ENCODE results near the gene ELMOD3.

GRCh38 chr2:85400541-85401463 lies 46.2 kb downstream of the ELMOD3 start:
- TF ChIP-seq, protein P1, sequence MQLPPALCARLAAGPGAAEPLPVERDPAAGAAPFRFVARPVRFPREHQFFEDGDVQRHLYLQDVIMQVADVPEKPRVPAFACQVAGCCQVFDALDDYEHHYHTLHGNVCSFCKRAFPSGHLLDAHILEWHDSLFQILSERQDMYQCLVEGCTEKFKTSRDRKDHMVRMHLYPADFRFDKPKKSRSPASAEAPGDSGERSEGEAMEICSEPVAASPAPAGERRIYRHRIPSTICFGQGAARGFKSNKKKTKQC (CRISPR knock-in tag; IDR thresholded peaks at IDR 0.05), result no peak
- TF ChIP-seq, protein P2, sequence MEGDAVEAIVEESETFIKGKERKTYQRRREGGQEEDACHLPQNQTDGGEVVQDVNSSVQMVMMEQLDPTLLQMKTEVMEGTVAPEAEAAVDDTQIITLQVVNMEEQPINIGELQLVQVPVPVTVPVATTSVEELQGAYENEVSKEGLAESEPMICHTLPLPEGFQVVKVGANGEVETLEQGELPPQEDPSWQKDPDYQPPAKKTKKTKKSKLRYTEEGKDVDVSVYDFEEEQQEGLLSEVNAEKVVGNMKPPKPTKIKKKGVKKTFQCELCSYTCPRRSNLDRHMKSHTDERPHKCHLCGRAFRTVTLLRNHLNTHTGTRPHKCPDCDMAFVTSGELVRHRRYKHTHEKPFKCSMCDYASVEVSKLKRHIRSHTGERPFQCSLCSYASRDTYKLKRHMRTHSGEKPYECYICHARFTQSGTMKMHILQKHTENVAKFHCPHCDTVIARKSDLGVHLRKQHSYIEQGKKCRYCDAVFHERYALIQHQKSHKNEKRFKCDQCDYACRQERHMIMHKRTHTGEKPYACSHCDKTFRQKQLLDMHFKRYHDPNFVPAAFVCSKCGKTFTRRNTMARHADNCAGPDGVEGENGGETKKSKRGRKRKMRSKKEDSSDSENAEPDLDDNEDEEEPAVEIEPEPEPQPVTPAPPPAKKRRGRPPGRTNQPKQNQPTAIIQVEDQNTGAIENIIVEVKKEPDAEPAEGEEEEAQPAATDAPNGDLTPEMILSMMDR (IDR thresholded peaks at IDR 0.05 in 2 of 3, conservative IDR thresholded peaks at IDR 0.05 in 1 of 3; ENCODE audit: insufficient read depth in 2 of 3, low read depth in 1 of 3, low read length in 3 of 3), result no peak
- TF ChIP-seq SIN3A (IDR thresholded peaks at IDR 0.05; ENCODE audit: borderline replicate concordance in 2 of 2, control insufficient read depth in 1 of 2, low read depth in 2 of 2, low read length in 2 of 2) (no peak), ZNF398 (CRISPR knock-in tag; IDR thresholded peaks at IDR 0.05) (no peak), POLR2A (conservative IDR thresholded peaks at IDR 0.05) (no peak), NR2F6 (CRISPR knock-in tag; IDR thresholded peaks at IDR 0.05) (no peak), ZNF311 (CRISPR knock-in tag; IDR thresholded peaks at IDR 0.05) (no peak), LARP7 (IDR thresholded peaks at IDR 0.05) (no peak), E2F1 (CRISPR knock-in tag; IDR thresholded peaks at IDR 0.05) (no peak), ZNF197 (CRISPR knock-in tag; IDR thresholded peaks at IDR 0.05; ENCODE audit: low read depth) (no peak), RB1 (IDR thresholded peaks at IDR 0.05; ENCODE audit: low read depth) (no peak)

Measured in K562 (cell line).